ENCODE results near the gene ARHGEF40.
A peak's percentile ranks its signal among the peaks of the same experiment; 100 is the strongest.

ARHGEF40 gene

GRCh38 chr14:21109377-21110138 is 39.5 kb downstream of the ARHGEF40 start:
- DNase-seq (ENCODE audit: insufficient read length, low spot score) (no peak), FAIRE-seq (no peak)

GRCh38 chr14:21112255-21112654 is 42.2 kb downstream of the ARHGEF40 start:
- FAIRE-seq (no peak), DNase-seq (ENCODE audit: insufficient read length, low spot score) (no peak)

- DNase-seq (ENCODE audit: insufficient read length, low spot score) (no peak), FAIRE-seq (no peak)
Measured at GRCh38 chr14:21113369-21113768, 43.3 kb downstream of the ARHGEF40 start.

- FAIRE-seq: no peak
- DNase-seq (ENCODE audit: insufficient read length, low spot score): no peak
Measured at GRCh38 chr14:21118933-21119332, 48.8 kb downstream of the ARHGEF40 start.

DNA sequence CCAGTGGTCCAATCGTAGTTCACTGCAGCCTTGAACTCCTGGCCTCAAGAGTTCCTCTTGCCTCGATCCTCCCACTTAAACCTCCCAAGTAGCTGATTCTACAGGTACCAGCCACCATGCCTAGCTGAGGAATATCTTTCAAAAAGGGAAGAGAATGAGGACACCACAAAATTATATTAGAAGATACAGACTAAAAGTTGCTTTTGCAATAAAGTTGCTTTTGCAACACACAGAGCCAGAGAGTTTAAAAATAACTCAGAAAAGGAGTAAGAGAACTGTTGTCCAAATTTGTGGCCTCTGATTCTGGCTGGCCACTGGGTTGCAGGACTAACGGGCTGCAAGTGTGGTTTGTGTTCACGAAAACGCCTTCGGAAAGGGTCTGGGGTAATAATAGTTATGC is 50.6 kb downstream of the ARHGEF40 start:
- DNase-seq (ENCODE audit: insufficient read length, low spot score): no peak
- no peak for FAIRE-seq

GRCh38 chr14:21121122-21121521 is 51.0 kb downstream of the ARHGEF40 start:
- DNase-seq (ENCODE audit: insufficient read length, low spot score) (no peak), FAIRE-seq (no peak)

- DNase-seq (ENCODE audit: insufficient read length, low spot score): no peak
- FAIRE-seq: no peak
Measured at GRCh38 chr14:21123429-21123828, 53.3 kb downstream of the ARHGEF40 start.

DNA sequence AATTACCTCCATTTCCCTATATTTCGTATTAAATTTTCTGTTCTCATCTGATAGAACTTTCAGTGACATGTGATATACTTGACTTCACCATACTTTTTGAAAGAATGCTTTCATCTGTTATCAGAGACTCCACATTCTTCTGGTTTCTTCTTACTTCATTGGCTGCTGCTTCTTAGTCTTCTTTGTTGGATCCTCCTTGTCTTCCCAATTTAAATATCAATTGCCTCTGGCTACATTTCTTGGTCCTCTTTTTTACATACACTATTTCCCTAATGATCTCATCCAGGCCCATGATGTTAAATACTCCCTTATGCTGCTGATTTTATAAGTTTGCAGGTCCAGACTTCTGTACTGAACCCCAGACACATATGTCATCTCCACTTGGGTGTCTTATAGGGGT is 63.8 kb downstream of the ARHGEF40 start:
- FAIRE-seq: no peak

DNA sequence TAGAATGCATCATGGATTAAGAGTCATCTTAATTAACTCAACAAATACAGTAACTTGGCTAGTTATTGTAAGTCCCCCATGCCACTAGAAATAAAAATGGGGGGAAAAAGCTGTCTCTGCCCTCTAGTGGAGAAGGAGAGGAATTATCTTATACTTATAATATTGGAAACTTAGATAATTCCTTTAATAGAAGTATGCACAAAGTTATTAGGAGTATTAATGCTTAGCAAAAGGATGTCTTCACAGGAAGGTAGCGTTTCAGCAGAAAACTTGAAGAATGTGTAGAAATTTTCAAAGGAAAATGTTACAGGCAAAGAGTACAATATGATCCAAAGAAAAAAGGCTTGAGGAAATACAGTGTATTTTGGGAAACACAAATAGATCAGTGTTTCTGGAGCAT is 65.9 kb downstream of the ARHGEF40 start:
- FAIRE-seq (no peak), DNase-seq (ENCODE audit: insufficient read length, low spot score) (peak; percentile 22)

More for the DNA sequence above, 63.8 kb downstream of the ARHGEF40 start:
- no peak for DNase-seq (ENCODE audit: insufficient read length, low spot score)

Data from GM19239 (cell line).